ENCODE results near the gene SPDL1. TPM values are rescaled to one million over a fixed set of nuclear protein-coding genes. Genes with fewer than 3 reads are reported as not detected.

The SPDL1 gene
- polyA plus RNA-seq, 1 experiment = 35.4 TPM

DNA sequence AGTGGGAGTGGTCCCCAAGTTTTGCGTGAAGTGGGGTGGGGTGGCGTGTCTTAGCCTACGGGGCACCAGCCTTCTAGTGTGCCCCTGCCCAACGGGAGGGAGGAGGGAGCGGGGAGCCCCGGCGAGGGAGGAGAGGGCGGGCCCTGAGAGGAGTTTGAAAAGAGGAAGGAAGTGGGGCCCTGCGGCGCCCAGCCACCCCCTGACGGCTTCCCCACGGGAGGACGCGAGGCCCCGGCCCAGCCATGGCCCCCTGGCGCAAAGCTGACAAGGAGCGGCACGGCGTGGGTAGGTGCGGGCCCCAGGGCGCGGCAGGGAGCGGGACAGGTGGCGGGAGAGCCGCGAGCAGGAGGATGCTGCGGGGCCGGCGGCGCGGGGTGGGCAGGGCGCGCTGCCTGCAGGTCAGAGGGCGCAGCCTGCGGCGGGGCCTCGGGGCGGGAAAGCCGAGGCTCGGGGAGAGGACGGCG lies 53.5 kb downstream of the SPDL1 start, which contains the start of gene DOCK2:
DOCK2 (plus strand) TSS at position 191 of the 464 bp plus-strand sequence; CDS start at position 243, 52 bp downstream.
- ChIA-PET POLR2A (no interaction called here), CTCF (interaction anchor here (0.7 kb wide), 1 partner anchor 14 kb away, joined by 4 read pairs; no protein-coding TSS in a partner anchor)
- TF ChIP-seq, protein P1, sequence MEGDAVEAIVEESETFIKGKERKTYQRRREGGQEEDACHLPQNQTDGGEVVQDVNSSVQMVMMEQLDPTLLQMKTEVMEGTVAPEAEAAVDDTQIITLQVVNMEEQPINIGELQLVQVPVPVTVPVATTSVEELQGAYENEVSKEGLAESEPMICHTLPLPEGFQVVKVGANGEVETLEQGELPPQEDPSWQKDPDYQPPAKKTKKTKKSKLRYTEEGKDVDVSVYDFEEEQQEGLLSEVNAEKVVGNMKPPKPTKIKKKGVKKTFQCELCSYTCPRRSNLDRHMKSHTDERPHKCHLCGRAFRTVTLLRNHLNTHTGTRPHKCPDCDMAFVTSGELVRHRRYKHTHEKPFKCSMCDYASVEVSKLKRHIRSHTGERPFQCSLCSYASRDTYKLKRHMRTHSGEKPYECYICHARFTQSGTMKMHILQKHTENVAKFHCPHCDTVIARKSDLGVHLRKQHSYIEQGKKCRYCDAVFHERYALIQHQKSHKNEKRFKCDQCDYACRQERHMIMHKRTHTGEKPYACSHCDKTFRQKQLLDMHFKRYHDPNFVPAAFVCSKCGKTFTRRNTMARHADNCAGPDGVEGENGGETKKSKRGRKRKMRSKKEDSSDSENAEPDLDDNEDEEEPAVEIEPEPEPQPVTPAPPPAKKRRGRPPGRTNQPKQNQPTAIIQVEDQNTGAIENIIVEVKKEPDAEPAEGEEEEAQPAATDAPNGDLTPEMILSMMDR (IDR thresholded peaks at IDR 0.05; ENCODE audit: insufficient read depth, low read depth, low read length) = no peak

DNA sequence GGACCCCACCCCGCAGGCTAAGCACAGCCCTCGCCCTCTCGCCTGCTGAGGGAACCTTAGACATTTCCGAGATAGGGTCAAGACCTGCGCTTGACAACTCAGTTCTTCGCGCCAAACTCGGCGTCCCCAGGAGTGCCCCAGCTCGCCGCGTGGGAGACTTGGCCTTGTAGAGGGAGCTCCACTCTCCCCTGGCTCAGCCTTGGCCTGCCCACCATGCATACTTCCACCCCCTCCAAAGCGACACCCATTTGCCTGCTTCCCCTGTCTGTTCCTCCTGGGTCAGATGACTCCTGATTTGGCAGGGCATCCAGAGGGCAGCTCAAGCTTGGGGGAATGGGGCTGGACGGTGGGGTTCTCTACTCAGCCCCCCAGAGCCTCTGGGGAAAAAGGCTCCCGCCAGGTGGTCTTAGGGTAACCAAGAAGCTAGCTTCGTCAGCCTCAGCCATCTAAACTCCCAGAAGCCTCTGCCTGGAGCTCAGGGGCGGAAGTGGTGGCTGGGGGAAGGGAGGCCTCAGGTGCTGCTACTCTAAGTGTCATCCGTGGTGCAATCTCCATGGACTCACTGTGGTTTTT lies 54.1 kb downstream of the SPDL1 start:
- H3K4me3 ChIP-seq (ENCODE audit: low read depth, low read length) = no peak overlapping the region; the same call in 1 of the 2 replicates
- POLR2A ChIA-PET = no interaction called here

More for the DNA sequence above, 53.5 kb downstream of the SPDL1 start, which contains the start of gene DOCK2:
- H3K36me3 ChIP-seq (ENCODE audit: control insufficient read depth, insufficient read depth, low read length) = no peaks in the 10 kb centered on the region
- peak within 1 kb of the TSS; percentile 29 for H3K4me3 ChIP-seq (ENCODE audit: low read depth, low read length)
- no peak for DNase-seq (ENCODE audit: low read depth)
- no peaks in the 10 kb centered on the region for H3K27me3 ChIP-seq (ENCODE audit: control insufficient read depth, insufficient read depth, low read length)

DNA sequence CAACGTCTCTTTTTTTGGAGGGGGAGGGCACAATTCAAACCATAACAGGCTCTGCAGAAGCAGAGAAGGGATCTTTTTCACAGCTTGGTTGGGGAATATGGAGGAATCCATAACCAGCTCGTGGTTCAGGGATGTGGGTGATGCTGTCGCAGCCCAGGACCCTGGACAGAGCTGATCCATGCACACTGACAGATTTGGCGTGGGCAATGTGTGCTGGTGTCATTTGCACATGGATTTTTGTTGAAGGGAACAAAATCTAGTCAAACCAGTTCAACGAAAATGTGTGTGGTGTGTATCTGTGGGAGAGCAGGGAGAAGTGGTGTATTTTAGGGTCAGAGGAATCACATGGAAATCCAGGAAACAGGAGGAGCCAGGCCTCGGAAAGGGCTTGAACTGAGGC lies 57.7 kb downstream of the SPDL1 start:
- Histone ChIP-seq H3K36me3 (ENCODE audit: control insufficient read depth, insufficient read depth, low read length) (no peaks in the 10 kb centered on the region), H3K27me3 (ENCODE audit: control insufficient read depth, insufficient read depth, low read length) (no peaks in the 10 kb centered on the region), H3K4me3 (ENCODE audit: low read depth, low read length) (no peak overlapping the region)
- no peak for DNase-seq (ENCODE audit: low read depth)
- CTCF ChIA-PET = interaction anchor here (1.2 to 1.5 kb wide), 2 partner anchors 10 to 339 kb away, joined by 3 to 4 read pairs; partner anchors contain the start of gene INSYN2B
- POLR2A ChIA-PET = no interaction called here
- TF ChIP-seq, protein P1 (IDR thresholded peaks at IDR 0.05; ENCODE audit: insufficient read depth, low read depth, low read length) = no peak

More for the DNA sequence above, 54.1 kb downstream of the SPDL1 start:
- TF ChIP-seq, protein P1 (IDR thresholded peaks at IDR 0.05; ENCODE audit: insufficient read depth, low read depth, low read length) = no peak
- no peak for DNase-seq (ENCODE audit: low read depth)
- H3K27me3 ChIP-seq (ENCODE audit: control insufficient read depth, insufficient read depth, low read length) = no peaks in the 10 kb centered on the region
- CTCF ChIA-PET = interaction anchor here (0.7 kb wide), 1 partner anchor 13 kb away, joined by 4 read pairs; no protein-coding TSS in a partner anchor
- H3K36me3 ChIP-seq (ENCODE audit: control insufficient read depth, insufficient read depth, low read length) = no peaks in the 10 kb centered on the region

DNA sequence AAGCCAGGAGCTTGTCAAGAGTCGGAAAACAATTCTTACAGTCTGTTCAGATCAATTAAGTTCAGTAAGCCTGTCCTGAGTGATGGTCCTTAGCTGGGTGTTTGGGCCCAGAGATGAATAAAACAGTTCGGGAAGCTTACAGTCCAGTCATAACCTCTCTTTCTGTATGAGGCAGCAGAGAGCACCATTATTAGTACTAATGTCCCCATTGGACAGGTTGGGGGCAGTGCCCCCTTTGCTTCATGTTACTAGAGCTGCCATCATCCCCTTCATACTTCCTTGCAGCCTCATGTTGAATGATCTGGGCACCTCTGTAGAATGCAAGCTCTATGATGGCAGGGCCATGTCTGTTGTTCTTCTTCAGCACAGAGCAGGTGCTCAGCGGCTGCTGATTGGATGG lies 63.3 kb downstream of the SPDL1 start:
- no peak overlapping the region for H3K4me3 ChIP-seq (ENCODE audit: low read depth, low read length)
- no peaks in the 10 kb centered on the region for H3K27me3 ChIP-seq (ENCODE audit: control insufficient read depth, insufficient read depth, low read length)
- ChIA-PET CTCF (no interaction called here), POLR2A (no interaction called here)
- no peak for DNase-seq (ENCODE audit: low read depth)
- TF ChIP-seq, protein P1 (IDR thresholded peaks at IDR 0.05; ENCODE audit: insufficient read depth, low read depth, low read length) = no peak
- no peaks in the 10 kb centered on the region for H3K36me3 ChIP-seq (ENCODE audit: control insufficient read depth, insufficient read depth, low read length)

DNA sequence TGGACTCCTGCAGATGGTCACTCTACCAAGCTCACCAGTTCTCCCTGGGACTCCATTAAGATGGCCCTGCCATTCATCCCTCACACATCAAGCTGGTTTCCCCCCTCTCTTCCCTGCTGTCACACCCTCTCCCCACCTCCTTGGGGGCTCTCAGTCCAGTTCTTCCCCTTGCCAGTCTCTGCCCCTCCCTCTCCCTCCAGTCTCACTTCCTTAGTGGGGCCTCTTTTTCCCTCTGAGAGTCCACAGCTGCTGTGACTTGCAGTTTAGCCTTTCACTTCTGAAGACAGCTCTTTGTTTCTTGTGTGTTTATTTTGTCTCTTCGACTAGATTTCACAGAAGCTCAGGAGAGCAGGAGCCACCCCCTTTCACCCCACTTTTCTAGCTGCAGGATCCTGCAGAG lies 64.0 kb downstream of the SPDL1 start:
- Histone ChIP-seq H3K27me3 (ENCODE audit: control insufficient read depth, insufficient read depth, low read length) (no peaks in the 10 kb centered on the region), H3K36me3 (ENCODE audit: control insufficient read depth, insufficient read depth, low read length) (no peaks in the 10 kb centered on the region), H3K4me3 (ENCODE audit: low read depth, low read length) (no peak overlapping the region)
- TF ChIP-seq, protein P1 (IDR thresholded peaks at IDR 0.05; ENCODE audit: insufficient read depth, low read depth, low read length) = no peak
- no peak for DNase-seq (ENCODE audit: low read depth)
- ChIA-PET POLR2A (no interaction called here), CTCF (no interaction called here)

All from BJ (cell line).